ENCODE results near the gene TBC1D4. TPM values are rescaled to one million over a fixed set of nuclear protein-coding genes. Genes with fewer than 3 reads are reported as not detected.

TBC1D4 gene
- total and polyA plus RNA-seq, 8 donors: 16.6 to 31.7 (median 26.8) TPM

DNA sequence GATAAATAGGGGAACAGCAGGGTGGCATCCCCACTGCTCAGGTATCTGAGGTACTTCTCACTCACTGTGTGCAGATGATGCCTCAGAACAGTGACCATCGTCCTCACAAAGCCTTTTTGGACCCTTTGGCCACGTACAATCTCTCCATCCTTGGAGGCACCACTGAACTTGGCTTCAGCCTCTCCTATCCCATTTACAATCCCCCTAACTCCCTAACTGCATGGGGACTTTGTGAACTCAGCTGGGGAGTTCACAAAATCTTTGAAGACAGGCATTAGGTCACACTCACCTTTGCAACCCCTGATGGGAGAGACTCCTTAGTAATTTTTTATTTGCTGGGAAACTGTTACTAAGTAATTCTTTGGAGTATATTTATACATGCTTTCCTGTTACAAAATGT is 60.8 kb downstream of the TBC1D4 start:
- DNase-seq (no peak), ATAC-seq (peak; percentile 5)
- Histone ChIP-seq H3K36me3 (no peaks in the 10 kb centered on the region), H3K4me3 (no peak overlapping the region), H3K9me3 (no peaks in the 10 kb centered on the region), H3K4me1 (peaks cover 12 to 24% of the 10 kb centered on the region in 2 donors), H3K27me3 (no peaks in the 10 kb centered on the region), H3K27ac (no peak overlapping the region)
- no peak for TF ChIP-seq CTCF (IDR thresholded peaks at IDR 0.05)
- intact Hi-C loops (cut with DNase I): no loop called here

- intact Hi-C loops (cut with DNase I): no loop called here
- Histone ChIP-seq H3K27ac (peak overlapping the region in 1 of 2 donors; percentile 61), H3K9me3 (no peaks in the 10 kb centered on the region), H3K4me3 (no peak overlapping the region), H3K27me3 (no peaks in the 10 kb centered on the region), H3K36me3 (no peaks in the 10 kb centered on the region), H3K4me1 (peaks cover 15 to 28% of the 10 kb centered on the region in 2 donors)
- ATAC-seq (no peak), DNase-seq (no peak)
- TF ChIP-seq CTCF (IDR thresholded peaks at IDR 0.05): no peak
Measured at GRCh38 chr13:75419656-75420055, 62.3 kb downstream of the TBC1D4 start.

DNA sequence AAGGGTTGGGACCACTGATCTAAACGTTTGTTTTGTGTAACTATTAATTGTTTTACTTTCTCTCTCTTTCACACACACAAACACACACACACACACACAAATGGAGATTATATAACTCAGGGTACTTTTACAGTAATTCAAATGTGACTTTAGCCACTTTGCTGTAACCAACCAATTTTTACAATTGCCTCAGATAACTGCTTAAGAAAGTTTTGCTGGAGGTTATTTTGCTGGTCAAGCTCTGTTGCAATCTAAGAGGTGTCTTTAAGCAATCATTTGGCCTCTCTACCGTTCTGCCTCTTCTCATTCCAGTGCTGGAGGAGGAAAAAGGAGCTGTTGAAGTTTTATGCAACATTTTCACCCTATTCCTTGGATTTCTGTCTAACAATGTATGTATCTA is 63.0 kb downstream of the TBC1D4 start:
- Histone ChIP-seq H3K4me3 (no peak overlapping the region), H3K36me3 (no peaks in the 10 kb centered on the region), H3K4me1 (peaks cover 15 to 28% of the 10 kb centered on the region in 2 donors), H3K27me3 (no peaks in the 10 kb centered on the region), H3K9me3 (no peaks in the 10 kb centered on the region), H3K27ac (peak overlapping the region in 1 of 2 donors; percentile 61)
- DNase-seq (no peak), ATAC-seq (peak; percentile 72)
- intact Hi-C loops (cut with DNase I): no loop called here
- TF ChIP-seq CTCF (IDR thresholded peaks at IDR 0.05): no peak

GRCh38 chr13:75418186-75418843 is 63.7 kb downstream of the TBC1D4 start:
- Histone ChIP-seq H3K4me1 (peaks cover 15 to 28% of the 10 kb centered on the region in 2 donors), H3K27me3 (no peaks in the 10 kb centered on the region), H3K36me3 (no peaks in the 10 kb centered on the region), H3K4me3 (no peak overlapping the region), H3K27ac (peak overlapping the region in 1 of 2 donors; percentile 61), H3K9me3 (no peaks in the 10 kb centered on the region)
- TF ChIP-seq CTCF (IDR thresholded peaks at IDR 0.05): no peak
- peak; percentile 66 for ATAC-seq
- DNase-seq: no peak
- intact Hi-C loops (cut with DNase I): no loop called here

DNA sequence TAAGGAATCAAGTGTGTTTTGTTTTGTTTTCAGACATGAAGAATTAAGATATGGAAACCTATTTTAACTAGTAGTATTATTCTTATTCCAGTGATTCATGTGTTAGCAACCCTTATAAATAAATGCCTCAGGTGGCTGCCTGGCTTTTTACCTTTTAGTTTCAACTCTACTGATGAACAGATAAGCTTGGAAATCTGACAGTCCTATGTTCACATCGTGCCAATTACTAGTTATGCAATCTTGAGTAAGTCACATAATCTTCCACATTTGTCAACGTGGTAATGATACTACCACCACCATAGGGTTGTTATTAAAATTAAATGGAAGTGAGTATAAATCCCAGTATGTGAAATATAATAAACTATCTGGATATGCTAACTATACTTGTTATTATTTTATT is 64.3 kb downstream of the TBC1D4 start:
- H3K4me3 ChIP-seq: no peak overlapping the region
- ATAC-seq (peak; percentile 10), DNase-seq (no peak)
- no peaks in the 10 kb centered on the region for H3K27me3 ChIP-seq
- no peaks in the 10 kb centered on the region for H3K9me3 ChIP-seq
- no peaks in the 10 kb centered on the region for H3K36me3 ChIP-seq
- no peak for TF ChIP-seq CTCF (IDR thresholded peaks at IDR 0.05)
- intact Hi-C loops (cut with DNase I): no loop called here
- H3K27ac ChIP-seq: peak overlapping the region in 1 of 2 donors; percentile 61
- H3K4me1 ChIP-seq: peaks cover 15 to 28% of the 10 kb centered on the region in 2 donors

All from left lung (tissue), 10 donors.